ENCODE data around the gene REM2. TPM values are rescaled to one million over a fixed set of nuclear protein-coding genes. Genes with fewer than 3 reads are reported as not detected.
"Not testable (repeated sequence)": the region's sequence is repeated elsewhere in the genome, so short reads cannot be mapped to it uniquely, and the experiment has no call there.

REM2 gene
- total RNA-seq, 1 donor = 0.43 TPM

DNA sequence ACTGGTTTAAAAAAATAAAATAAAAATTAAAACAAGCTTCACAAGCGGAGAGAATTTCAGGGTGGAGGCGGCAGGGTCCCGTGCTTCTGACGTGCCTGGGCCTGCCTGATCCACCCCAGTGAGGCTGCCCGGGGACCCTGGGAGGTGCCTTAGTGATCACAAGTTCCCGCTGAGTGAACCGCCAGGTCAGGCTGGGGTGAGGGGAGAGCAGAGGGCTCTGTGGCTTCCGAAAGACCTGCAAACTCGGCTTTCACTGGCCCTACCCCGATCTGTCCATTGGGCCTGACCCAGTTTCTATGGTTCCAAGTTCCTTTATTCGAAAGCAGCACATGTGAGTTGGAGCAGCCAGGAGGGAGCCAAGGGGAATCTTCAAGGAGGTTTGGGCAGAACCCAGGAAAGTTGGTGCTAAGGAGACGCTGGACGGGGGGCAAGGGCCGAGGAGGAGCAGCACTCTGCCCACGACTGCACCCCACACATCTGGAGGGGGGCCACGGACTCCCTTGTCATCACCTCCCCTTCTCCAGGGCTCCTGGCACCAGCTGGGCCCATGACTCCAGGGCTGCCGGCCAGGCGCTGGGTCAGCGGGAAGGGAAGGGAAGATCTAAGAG, 33.7 kb upstream of the REM2 start:
- peak; percentile 38 for DNase-seq (ENCODE audit: low read depth)
- TF ChIP-seq, protein P1, sequence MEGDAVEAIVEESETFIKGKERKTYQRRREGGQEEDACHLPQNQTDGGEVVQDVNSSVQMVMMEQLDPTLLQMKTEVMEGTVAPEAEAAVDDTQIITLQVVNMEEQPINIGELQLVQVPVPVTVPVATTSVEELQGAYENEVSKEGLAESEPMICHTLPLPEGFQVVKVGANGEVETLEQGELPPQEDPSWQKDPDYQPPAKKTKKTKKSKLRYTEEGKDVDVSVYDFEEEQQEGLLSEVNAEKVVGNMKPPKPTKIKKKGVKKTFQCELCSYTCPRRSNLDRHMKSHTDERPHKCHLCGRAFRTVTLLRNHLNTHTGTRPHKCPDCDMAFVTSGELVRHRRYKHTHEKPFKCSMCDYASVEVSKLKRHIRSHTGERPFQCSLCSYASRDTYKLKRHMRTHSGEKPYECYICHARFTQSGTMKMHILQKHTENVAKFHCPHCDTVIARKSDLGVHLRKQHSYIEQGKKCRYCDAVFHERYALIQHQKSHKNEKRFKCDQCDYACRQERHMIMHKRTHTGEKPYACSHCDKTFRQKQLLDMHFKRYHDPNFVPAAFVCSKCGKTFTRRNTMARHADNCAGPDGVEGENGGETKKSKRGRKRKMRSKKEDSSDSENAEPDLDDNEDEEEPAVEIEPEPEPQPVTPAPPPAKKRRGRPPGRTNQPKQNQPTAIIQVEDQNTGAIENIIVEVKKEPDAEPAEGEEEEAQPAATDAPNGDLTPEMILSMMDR (IDR thresholded peaks at IDR 0.05; ENCODE audit: insufficient read depth, low read depth, low read length) = no peak
- no peak overlapping the region for H3K4me3 ChIP-seq (ENCODE audit: low read depth, low read length)

DNA sequence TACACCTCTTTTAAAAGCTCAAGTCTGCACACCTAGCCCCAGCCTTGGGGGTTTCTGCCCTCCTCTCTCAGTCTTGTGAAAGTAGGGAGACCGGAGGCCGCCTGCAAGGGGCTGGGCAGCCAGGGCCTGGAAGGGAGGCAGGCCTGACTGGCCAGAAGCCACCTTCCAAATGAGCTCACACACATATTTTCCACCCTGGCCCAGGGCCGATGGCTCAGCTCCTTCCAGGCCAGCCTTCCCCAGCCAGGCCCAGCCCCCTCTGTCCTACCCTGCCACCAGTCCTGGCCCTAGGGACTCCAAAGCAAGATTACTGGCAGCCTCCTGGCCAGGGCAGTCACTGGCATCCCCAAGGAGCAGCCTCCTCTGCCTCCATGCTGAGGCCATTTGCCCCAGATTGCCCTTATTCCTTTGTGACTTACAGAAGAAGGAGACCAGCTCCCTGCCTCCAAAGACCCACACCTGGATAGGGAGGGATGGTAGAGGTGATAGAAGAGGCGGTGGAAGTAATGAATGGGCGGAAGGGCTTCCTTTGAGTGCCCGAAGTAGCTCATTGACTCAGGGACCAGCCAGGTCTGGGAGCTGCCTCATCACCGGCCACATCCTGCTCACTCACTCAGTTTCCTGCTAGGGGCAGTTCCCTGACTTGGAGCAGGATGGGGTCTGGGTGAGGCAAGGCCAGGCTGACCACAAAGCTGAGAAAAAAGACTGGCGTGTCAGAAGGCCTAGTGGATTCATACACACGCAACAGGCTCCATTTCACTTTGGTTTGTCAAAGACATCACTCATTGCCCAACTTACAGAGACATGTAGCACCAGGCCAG, 31.9 kb upstream of the REM2 start:
- H3K4me3 ChIP-seq (ENCODE audit: low read depth, low read length) = no peak overlapping the region

DNA sequence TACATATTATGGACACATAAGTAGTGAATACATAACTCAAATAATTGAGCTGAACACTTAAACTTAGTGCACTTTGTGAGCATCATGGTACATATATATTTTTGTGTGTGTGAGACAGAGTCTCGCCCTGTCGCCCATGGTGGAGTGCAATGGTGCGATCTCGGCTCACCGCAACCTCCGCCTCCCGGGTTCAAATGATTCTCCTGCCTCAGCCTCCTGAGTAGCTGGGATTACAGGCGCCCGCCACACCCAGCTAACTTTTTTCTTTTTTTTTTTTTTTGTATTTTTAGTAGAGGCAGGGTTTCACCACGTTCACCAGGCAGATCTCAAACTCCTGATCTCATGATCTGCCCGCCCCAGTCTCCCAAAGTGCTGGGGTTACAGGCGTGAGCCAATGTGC, 30.8 kb upstream of the REM2 start:
- DNase-seq (ENCODE audit: low read depth); H3K4me3 ChIP-seq (ENCODE audit: low read depth, low read length): not testable (repeated sequence)

More for the DNA sequence above, 31.9 kb upstream of the REM2 start:
- TF ChIP-seq, protein P1 (IDR thresholded peaks at IDR 0.05; ENCODE audit: insufficient read depth, low read depth, low read length) = no peak
- peak; percentile 90 for DNase-seq (ENCODE audit: low read depth)

DNA sequence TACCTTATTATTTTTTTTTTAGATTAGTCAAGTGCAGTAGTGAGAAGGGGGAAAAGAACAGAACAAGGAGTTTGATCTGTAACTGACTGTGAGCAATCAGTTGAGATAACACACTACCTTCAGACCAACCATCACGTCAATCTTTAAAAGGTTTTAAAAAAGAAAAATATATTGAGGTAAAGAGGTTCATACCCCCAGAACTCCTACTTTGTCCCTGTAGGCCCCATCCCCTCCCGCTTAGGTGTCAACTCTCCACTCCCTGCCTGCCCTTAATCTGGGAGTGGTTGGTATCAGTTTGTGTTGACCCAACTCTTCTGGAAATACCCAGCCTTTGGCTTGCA, 30.5 kb upstream of the REM2 start:
- no peak for DNase-seq (ENCODE audit: low read depth)
- TF ChIP-seq, protein P1 (IDR thresholded peaks at IDR 0.05; ENCODE audit: insufficient read depth, low read depth, low read length) = no peak
- H3K4me3 ChIP-seq (ENCODE audit: low read depth, low read length) = no peak overlapping the region

DNA sequence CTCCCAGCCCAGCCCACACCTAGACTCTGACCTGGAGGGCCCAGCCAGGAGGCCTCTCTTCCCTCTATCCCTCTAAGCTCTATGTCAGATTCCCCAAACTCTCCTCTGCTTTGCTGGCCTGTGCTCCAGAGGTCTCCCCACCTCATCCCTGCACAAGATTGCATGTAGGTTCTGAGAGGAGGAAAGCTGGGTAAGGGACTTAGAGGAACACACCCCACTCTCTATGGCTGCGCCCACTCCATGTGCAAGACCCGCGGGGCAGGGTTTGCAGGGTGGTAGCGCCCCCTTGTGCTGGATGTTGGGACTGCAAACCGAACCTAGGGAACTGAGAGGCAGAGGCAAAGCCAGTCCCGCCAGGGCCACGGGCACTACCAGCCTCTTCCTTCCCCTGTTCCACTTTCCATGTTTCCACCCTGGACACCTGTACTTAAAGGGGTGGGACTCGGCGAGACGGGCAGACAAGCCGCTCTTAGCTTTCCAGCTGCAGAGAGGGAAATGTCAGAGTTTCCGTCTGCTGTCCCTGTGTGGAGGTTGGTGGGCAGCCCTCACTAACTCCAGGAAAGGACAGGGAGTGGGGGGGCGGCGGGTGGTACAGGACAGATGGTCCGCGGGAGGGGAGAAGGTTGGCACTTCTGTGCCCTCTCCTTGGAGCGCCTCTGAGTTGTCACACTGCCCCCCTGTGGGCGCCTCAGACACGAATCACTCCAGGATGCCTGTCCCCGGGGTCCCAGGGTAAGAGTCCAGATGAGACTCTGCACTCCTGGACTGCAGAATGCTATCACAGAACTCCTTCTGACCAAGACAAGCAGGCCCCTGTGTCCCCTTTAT, 29.9 kb upstream of the REM2 start:
- peak; percentile 87 for DNase-seq (ENCODE audit: low read depth)
- H3K4me3 ChIP-seq (ENCODE audit: low read depth, low read length) = peak overlapping the region; percentile 64
- TF ChIP-seq, protein P1 (IDR thresholded peaks at IDR 0.05; ENCODE audit: insufficient read depth, low read depth, low read length) = peak; percentile 90

DNA sequence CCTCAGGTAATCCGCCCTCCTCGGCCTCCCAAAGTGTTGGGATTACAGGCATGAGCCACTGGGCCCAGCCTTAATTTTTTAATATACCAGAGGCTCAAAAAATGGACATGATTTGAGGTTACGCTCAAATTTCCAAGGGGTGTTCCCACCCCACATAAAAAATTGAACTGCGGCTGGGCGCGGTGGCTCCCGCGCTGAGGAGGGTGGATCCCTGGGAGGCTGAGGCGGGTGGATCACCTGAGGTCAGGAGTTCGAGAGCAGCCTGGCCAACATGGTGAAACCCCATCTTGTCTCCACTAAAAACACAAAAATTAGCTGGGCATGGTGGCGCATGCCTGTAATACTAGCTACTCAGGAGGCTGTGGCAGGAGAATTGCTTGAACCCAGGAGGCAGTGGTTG, 28.7 kb upstream of the REM2 start:
- not testable (repeated sequence) for H3K4me3 ChIP-seq (ENCODE audit: low read depth, low read length); DNase-seq (ENCODE audit: low read depth)

DNA sequence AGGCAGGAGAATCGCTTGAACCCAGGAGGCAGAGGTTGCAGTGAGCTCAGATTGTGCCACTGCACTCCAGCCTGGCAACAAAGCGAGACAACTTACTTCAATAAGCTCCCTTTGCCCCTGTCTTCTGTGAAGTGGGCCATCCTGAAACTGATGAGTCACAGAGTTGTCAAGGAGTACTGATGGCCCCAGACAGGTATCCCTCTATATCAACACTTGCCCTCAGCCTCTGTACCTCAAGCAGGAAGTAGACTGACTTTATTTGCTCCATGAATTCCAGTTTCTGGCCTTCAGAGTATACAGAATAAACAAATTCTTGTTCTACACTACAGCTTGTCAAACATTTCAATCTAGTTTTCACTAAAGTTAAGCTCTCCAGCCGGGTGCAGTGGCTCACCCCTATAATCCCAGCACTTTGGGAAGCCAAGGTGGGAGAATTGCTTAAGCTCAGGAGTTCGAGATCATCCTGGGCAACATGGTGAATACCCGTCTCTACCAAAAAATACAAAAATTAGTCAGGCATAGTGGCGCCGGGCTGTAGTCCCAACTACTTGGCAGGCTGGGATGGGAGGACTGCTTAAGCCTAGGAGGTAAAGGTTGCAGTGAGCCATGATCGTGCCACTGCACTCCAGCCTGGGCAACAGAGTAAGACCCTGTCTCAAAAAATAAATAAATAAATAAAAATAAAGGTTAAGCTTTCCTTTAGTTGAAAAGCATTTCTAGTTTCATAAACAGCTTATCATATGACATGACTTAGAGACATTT, 27.9 kb upstream of the REM2 start:
- no peak overlapping the region for H3K4me3 ChIP-seq (ENCODE audit: low read depth, low read length)
- DNase-seq (ENCODE audit: low read depth) = no peak
- TF ChIP-seq, protein P1 (IDR thresholded peaks at IDR 0.05; ENCODE audit: insufficient read depth, low read depth, low read length) = no peak

Measured in fibroblast of villous mesenchyme (primary cell).